ENCODE results near the gene YAE1.

Gene YAE1

GRCh38 chr7:39607865-39608264 lies 41.7 kb downstream of the YAE1 start:
- no peak for DNase-seq (ENCODE audit: low read depth in 2 of 2)

GRCh38 chr7:39608278-39608677 lies 42.1 kb downstream of the YAE1 start:
- DNase-seq (ENCODE audit: low read depth in 2 of 2), result no peak

GRCh38 chr7:39609113-39609934 lies 43.1 kb downstream of the YAE1 start:
- no peak for DNase-seq (ENCODE audit: low read depth in 2 of 2)

- DNase-seq (ENCODE audit: low read depth in 2 of 2), result no peak
These were observed 43.7 kb downstream of the YAE1 start for GRCh38 chr7:39609935-39610263.

GRCh38 chr7:39613577-39613976 lies 47.4 kb downstream of the YAE1 start:
- no peak for DNase-seq (ENCODE audit: low read depth in 2 of 2)

- no peak for DNase-seq (ENCODE audit: low read depth in 2 of 2)
These were observed 48.1 kb downstream of the YAE1 start for GRCh38 chr7:39614299-39614698.

GRCh38 chr7:39615350-39615975 lies 49.3 kb downstream of the YAE1 start:
- no peak for DNase-seq (ENCODE audit: low read depth in 2 of 2)

- DNase-seq (ENCODE audit: low read depth in 2 of 2), result no peak
These were observed 49.9 kb downstream of the YAE1 start for GRCh38 chr7:39616138-39616537.

GRCh38 chr7:39617005-39617404 lies 50.8 kb downstream of the YAE1 start:
- no peak for DNase-seq (ENCODE audit: low read depth in 2 of 2)

GRCh38 chr7:39618868-39619267 lies 52.7 kb downstream of the YAE1 start:
- DNase-seq (ENCODE audit: low read depth in 2 of 2), result no peak

GRCh38 chr7:39620486-39620885 lies 54.3 kb downstream of the YAE1 start:
- DNase-seq (ENCODE audit: low read depth in 2 of 2), result no peak

GRCh38 chr7:39621261-39621660 lies 55.1 kb downstream of the YAE1 start:
- DNase-seq (ENCODE audit: low read depth in 2 of 2), result no peak

GRCh38 chr7:39621784-39622411 lies 55.7 kb downstream of the YAE1 start:
- DNase-seq (ENCODE audit: low read depth in 2 of 2), result no peak
